GM12892 (cell line): Measurements from ENCODE around the gene ADAMTS8.

Experiments used
- DNase-seq: peaks from one replicate; pipeline ENCODE4 v3.0.0; 2011; ENCODE audit not compliant: insufficient read length
- FAIRE-seq: peaks from 2 replicates; lab custom pipeline; 2011; peaks lifted over from hg19 to GRCh38; lab: Jason Lieb, UNC
- POLR2A ChIP-seq: IDR thresholded peaks from 2 replicates; pipeline ENCODE4 v1.6.1; 2011; ENCODE audit warnings: low read depth, low read length, control low read depth
- POLR2AphosphoS5 ChIP-seq: IDR thresholded peaks from 2 replicates; pipeline ENCODE4 v1.6.1; 2011; ENCODE audit warnings: low read depth, low read length, control low read depth
- TAF1 ChIP-seq: IDR thresholded peaks from 2 replicates; pipeline ENCODE4 v1.6.1; 2011; ENCODE audit warnings: low read depth, mild to moderate bottlenecking, control low read depth, low read length, borderline replicate concordance

Gene ADAMTS8

GRCh38 chr11:130429983-130430382, 1.6 kb upstream of the ADAMTS8 start:
- DNase-seq, result no peak
- peak; percentile 54 for FAIRE-seq
- TF ChIP-seq POLR2A (no peak), POLR2AphosphoS5 (no peak)

DNA sequence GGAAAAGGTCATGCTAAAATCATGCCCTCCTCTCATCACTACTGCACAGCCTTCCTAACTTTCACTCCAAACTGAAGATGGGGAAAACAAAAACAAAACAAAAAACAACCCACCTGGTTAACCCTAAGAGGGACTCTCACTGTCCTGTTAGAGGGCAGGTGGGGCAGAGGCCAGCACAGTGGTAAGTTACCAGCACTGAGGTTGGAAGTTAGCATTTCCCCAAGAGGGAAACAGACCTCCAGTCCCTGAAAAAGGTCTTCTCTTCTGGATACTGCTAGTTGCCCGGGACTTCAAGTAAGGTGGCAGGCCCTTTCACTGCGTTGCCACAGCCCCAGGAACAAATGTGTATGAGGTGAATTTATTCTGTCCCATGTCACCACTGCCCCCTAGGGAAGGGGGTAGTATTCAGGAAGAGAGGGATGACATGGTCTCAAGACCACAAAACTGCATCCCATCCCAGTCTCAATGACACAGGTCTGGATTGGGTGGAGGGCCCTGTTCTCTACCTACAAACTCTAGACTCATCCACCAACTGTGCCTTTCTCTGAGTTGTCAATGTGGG, 792 bp upstream of the ADAMTS8 start:
- TF ChIP-seq POLR2A (no peak), POLR2AphosphoS5 (no peak), TAF1 (no peak)
- DNase-seq (no peak), FAIRE-seq (no peak)

DNA sequence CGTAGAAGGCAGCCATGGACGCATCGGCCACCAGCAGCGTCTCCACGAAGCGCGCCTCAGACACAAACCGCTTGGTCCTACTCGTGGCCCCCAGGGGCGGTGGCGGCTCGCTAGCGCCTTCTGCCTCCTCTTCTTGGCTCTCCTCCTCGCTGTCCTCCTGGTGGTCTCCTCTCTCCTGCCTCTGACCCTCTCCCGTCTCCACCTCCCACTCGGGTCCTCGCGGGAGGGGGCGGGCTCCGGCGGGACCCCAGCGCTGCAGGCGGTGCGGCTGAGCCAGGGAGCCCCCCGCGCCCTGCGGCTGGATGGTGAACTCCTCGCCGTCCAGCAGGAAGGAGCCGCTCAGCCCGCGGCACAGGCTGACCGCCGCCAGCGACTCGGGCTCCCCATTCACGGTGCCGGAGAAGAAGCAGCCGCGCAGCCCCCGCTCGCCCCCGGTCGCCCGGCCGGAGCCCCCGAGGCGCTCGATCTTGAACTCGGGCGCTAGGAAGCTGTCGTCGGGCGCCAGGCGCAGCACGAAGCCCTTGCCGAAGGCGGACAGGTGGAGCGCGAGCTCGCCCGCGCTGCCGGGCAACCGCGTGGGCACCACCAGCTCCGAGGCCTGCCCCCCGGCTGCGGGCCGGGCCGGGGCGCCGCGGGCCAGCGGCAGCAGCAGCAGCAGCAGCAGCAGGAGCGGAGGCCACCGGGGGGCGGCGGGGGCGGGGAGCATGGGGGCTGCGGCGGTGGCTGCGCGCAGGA, 661 bp downstream of the ADAMTS8 start:
- TF ChIP-seq POLR2A, result no peak
- no peak for TF ChIP-seq POLR2AphosphoS5
- no peak for TF ChIP-seq TAF1
- no peak for FAIRE-seq
- DNase-seq, result no peak

GRCh38 chr11:130426837-130427341, 1.5 kb downstream of the ADAMTS8 start:
- FAIRE-seq (no peak), DNase-seq (no peak)
- TF ChIP-seq POLR2AphosphoS5 (no peak), TAF1 (no peak), POLR2A (no peak)

DNA sequence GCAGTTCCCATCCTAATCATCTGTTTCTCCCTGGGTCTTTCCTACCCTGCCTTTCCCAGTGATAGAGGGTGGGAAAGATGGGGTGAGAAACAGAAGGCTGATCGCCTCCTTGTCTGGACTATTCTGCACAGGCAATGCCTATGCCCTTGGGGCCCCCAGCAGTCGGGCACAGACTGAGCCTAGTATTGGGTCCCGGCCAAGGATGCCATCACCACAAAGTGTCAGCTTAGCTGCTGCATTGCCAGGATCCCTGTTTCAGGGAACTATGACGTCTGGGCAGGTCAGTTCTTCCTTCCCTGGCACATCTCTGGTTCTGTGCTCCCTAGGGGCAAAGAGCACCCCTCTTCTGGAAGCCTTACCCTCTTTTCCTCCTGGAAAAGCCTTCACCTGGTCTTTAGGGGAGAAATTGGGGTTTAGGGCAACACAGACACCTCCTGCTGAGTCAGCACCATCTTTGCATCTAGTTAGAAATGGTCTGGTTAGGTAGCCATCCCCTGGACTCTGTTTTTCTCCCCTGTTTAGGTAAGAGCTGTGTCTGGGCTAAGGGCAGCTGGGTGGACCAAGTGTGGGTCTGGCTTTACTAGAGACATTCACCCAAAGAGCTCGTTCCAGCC, 2.1 kb downstream of the ADAMTS8 start:
- no peak for TF ChIP-seq TAF1
- no peak for TF ChIP-seq POLR2A
- TF ChIP-seq POLR2AphosphoS5, result no peak
- DNase-seq, result no peak
- FAIRE-seq, result no peak

DNA sequence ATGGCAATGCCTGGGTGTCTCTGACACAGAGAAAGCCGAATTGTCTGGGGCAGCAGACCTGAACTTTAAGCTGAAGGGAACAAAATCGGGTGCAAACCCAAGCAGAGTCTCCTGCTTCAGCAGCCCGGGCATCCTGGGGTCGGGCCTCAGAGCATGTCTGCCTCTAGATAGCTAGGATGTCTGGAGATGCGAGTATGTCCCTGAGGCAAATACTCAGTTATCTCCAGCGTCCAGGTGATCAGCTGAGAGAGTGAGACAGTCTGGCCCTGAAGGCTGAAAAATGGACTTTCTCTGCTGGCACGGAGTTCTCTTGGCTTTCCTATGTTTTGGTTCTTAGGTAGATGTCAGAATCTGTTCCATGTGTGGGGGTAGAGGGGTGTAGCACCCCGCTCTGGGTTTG, 3.3 kb downstream of the ADAMTS8 start:
- no peak for TF ChIP-seq POLR2AphosphoS5
- TF ChIP-seq TAF1, result no peak
- TF ChIP-seq POLR2A, result no peak
- FAIRE-seq (no peak), DNase-seq (no peak)

GRCh38 chr11:130424613-130425140, 3.7 kb downstream of the ADAMTS8 start:
- TF ChIP-seq TAF1 (no peak), POLR2A (no peak), POLR2AphosphoS5 (no peak)
- FAIRE-seq (no peak), DNase-seq (no peak)

DNA sequence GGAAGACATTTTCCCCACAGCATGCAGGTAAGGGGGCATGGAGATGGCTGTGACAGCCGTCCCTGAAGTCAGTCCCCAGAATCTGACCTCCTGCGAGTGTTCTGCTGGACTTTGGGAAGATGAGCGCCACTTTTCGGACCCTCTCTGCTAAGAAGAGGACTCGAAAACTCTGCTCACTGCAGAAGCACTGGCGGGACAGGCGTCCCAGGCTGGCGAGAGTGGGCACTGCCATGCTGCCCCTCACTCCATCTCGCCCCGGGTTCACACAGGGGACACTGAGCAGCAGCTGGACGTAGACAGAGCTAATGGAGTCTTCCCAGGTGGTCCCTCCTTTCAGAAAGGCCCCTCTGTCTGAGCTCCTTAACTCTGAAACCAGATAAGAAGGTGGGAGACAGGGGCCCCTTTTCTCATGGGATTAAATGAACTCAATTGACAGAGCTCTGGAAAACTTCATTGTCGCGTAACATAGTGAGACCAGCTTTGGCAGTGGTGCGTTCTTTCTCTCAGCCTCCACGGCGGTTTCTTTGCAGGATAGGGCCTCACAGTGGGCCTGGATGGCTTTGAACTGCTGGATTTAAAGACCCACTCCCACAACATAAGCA, 4.8 kb downstream of the ADAMTS8 start:
- DNase-seq (no peak), FAIRE-seq (no peak)
- TF ChIP-seq POLR2A (no peak), POLR2AphosphoS5 (no peak), TAF1 (no peak)

DNA sequence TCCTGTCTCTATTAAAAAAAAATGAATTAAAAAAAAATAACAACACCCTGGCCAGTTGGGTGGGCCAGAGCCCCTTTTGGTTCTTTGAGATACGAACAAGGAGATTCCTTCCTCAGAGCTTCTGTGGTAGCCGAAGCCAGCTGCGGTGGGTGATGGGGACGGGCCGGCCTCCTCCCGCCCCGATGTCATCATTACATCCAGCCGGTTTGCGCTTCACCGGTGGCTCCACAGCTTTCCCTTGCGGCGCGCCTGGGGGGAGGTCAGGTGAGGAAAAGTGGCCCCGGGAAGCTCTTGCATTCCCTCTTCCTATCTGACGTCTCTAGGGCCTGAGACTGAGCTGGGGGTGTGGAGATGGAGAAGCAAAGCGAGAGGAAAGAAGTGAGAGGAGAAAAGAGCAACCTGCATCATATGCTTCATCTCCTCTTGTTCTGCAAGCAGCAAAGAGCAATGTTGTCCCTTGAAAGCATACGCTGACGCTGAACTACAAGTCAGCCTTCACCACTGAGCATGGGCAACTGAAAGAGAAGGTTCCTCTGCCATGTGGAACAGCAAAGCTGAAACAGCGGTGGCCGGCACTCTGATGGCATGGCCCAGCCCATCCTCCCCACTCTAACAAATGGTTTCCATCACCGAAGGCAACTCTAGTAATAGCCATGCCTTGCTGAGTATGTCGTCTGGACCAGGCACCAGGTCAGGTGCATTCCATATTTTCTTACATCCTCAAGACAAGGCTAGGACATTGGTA, 6.0 kb downstream of the ADAMTS8 start:
- no peak for FAIRE-seq
- no peak for DNase-seq
- TF ChIP-seq POLR2A (no peak), POLR2AphosphoS5 (no peak), TAF1 (no peak)

- no peak for DNase-seq
- no peak for TF ChIP-seq POLR2A
- TF ChIP-seq TAF1, result no peak
- TF ChIP-seq POLR2AphosphoS5, result no peak
- FAIRE-seq, result no peak
Observed at GRCh38 chr11:130421697-130422096, 6.7 kb downstream of the ADAMTS8 start.

DNA sequence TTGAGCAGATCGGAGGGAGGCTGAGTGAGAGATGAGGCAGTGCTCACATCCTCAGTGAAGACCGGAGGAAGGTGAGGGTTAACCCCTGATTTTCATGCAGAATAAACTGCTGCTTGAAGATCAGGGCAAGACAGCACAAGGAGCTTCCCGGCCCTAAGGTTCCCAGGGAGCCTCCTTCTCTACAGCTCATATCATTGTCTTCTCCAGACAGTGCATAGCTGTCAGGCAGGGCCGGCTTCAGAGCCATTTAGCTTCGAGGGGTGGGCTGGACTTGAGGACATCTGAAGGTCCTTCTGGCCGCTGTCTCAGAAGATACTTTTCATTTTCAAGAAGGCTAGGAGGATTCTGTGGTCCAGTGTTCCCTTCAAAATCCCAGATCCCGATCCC, 7.2 kb downstream of the ADAMTS8 start:
- no peak for DNase-seq
- FAIRE-seq, result no peak
- no peak for TF ChIP-seq TAF1
- no peak for TF ChIP-seq POLR2AphosphoS5
- no peak for TF ChIP-seq POLR2A
